ENCODE data around the gene LORICRIN.

DNA sequence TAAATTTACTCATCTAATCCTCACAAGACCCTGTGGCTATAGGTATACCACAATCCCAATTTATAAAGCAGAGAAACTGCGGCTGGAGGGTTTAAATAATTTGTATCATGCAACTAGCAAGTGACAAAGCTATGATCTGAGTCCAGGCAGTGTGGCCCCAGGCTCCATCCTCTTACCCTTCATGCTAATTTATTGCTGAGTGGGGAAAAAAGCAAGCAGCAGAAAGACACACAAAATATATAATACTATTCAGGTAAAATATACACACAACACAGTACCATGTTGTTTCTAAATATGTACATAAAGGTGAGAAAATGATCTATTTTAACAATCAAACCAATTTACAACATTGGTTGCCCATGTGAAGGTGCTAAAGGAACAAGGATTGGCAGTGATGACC is 17.3 kb upstream of the LORICRIN start:
- TF ChIP-seq, protein P1, sequence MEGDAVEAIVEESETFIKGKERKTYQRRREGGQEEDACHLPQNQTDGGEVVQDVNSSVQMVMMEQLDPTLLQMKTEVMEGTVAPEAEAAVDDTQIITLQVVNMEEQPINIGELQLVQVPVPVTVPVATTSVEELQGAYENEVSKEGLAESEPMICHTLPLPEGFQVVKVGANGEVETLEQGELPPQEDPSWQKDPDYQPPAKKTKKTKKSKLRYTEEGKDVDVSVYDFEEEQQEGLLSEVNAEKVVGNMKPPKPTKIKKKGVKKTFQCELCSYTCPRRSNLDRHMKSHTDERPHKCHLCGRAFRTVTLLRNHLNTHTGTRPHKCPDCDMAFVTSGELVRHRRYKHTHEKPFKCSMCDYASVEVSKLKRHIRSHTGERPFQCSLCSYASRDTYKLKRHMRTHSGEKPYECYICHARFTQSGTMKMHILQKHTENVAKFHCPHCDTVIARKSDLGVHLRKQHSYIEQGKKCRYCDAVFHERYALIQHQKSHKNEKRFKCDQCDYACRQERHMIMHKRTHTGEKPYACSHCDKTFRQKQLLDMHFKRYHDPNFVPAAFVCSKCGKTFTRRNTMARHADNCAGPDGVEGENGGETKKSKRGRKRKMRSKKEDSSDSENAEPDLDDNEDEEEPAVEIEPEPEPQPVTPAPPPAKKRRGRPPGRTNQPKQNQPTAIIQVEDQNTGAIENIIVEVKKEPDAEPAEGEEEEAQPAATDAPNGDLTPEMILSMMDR (IDR thresholded peaks at IDR 0.05) = no peak
- TF ChIP-seq POLR2A (IDR thresholded peaks at IDR 0.05) = no peak

Measured in Peyer's patch (tissue), 4 donors.